PC-3 (cell line): ENCODE results near the gene NEUROG1.

ENCODE experiments used
- EZH2 ChIP-seq: fragments of 300-600 bp; sonication (generic); IDR thresholded peaks from one replicate; pipeline ENCODE4 v1.6.1; 2017; ENCODE audit warnings: antibody characterized with exemption, mild to moderate bottlenecking, low read length; ENCODE audit not compliant: unreplicated experiment
- TF ChIP-seq, protein P1 (sequence below): fragments of 300-600 bp; sonication (generic); conservative IDR thresholded peaks from 2 replicates; pipeline ENCODE4 v1.5.1; 2017; ENCODE audit warnings: antibody characterized with exemption, low read depth, mild to moderate bottlenecking, low read length

DNA sequence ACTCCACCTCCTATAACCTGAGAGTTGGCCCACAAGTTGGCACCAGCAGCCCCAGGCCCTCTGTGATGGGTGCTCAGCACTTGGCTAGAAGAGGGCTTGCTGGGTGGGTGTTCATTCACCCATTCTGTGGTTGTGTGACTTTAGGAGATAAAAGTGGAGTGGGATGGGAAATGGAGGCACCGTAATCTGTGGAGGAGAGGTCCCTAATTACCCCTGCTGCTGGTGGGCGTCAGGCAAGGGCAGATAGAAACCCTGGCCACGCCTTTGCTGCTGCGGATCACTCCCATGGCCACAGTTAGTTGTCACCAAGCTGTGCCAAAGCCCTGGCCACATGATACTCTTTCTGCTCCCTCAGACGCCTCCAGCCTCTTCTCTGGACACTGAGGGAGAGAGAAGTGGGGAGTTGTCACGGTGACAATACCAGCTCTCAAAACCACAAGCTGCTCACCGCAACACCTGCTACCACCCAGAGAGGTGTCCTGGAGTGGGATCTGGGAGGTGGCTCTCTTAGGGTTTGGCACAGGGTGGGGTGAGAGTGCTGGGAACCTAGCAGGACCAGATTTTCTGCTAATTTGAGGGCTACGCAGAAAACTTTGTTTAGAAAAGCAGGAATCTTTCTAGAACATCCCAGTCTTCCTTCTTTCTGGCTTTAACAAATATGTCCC is 12.0 kb upstream of the NEUROG1 start:
- TF ChIP-seq, protein P1, sequence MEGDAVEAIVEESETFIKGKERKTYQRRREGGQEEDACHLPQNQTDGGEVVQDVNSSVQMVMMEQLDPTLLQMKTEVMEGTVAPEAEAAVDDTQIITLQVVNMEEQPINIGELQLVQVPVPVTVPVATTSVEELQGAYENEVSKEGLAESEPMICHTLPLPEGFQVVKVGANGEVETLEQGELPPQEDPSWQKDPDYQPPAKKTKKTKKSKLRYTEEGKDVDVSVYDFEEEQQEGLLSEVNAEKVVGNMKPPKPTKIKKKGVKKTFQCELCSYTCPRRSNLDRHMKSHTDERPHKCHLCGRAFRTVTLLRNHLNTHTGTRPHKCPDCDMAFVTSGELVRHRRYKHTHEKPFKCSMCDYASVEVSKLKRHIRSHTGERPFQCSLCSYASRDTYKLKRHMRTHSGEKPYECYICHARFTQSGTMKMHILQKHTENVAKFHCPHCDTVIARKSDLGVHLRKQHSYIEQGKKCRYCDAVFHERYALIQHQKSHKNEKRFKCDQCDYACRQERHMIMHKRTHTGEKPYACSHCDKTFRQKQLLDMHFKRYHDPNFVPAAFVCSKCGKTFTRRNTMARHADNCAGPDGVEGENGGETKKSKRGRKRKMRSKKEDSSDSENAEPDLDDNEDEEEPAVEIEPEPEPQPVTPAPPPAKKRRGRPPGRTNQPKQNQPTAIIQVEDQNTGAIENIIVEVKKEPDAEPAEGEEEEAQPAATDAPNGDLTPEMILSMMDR, result no peak
- no peak for TF ChIP-seq EZH2
